22Rv1 (cell line): ENCODE data around the gene C5orf34.

Experiments
- CTCF ChIP-seq: fragments of 450-650 bp; IDR thresholded peaks from 2 replicates; pipeline ENCODE4 v1.5.1; 2017; ENCODE audit warnings: mild to moderate bottlenecking
- ZFX ChIP-seq: fragments of 450-650 bp; IDR thresholded peaks from 2 replicates; pipeline ENCODE4 v1.6.1; 2017; ENCODE audit warnings: antibody characterized with exemption, borderline replicate concordance

- no peak for TF ChIP-seq CTCF
- TF ChIP-seq ZFX: no peak
Measured at GRCh38 chr5:43461066-43461465, 53.9 kb downstream of the C5orf34 start.
